Heart left ventricle (tissue), 16 donors: Measurements from ENCODE around the gene KDM2A. TPM values are rescaled to one million over a fixed set of nuclear protein-coding genes. Genes with fewer than 3 reads are reported as not detected.

Source experiments
- ATAC-seq, 4 donors: fragments of 200-7000 bp; cut with Tn5 transposase; one replicate each; pipeline ENCODE4 v1.9.1; 2020 to 2022; ENCODE audit warnings: moderate library complexity in 4 of 4, mild to moderate bottlenecking in 3 of 4, moderate number of reproducible peaks in 1 of 4
- DNase-seq, 5 donors: peaks; one replicate each; pipeline ENCODE4 v3.0.0-alpha.2; 2020
- H3K27ac ChIP-seq, 12 donors: fragments of 200-600 bp; sonication (generic) in 4 of 12; one replicate each; pipeline versions ENCODE4 v1.5.0 to v1.8.0; 2016 to 2022; ENCODE audit warnings: mild to moderate bottlenecking in 2 of 12
- H3K27me3 ChIP-seq, 9 donors: fragments of 200-600 bp; sonication (generic) in 2 of 9; one replicate each; pipeline versions ENCODE4 v1.5.1 to v1.8.0; 2016 to 2022; ENCODE audit warnings: mild to moderate bottlenecking in 3 of 9
- H3K36me3 ChIP-seq, 9 donors: fragments of 200-600 bp; sonication (generic) in 2 of 9; one replicate each; pipeline versions ENCODE4 v1.5.0 to v1.8.0; 2018 to 2022; ENCODE audit warnings: mild to moderate bottlenecking in 2 of 9
- H3K4me1 ChIP-seq, 12 donors: fragments of 200-600 bp; sonication (generic) in 4 of 12; one replicate each; pipeline versions ENCODE4 v1.5.0 to v1.8.0; 2016 to 2022; ENCODE audit warnings: mild to moderate bottlenecking in 3 of 12
- H3K4me3 ChIP-seq, 12 donors: fragments of 200-600 bp; sonication (generic) in 4 of 12; one replicate each; pipeline versions ENCODE4 v1.5.0 to v1.8.0; 2017 to 2022; ENCODE audit warnings: mild to moderate bottlenecking in 9 of 12, moderate library complexity in 4 of 12
- H3K9me3 ChIP-seq, 12 donors: fragments of 200-600 bp; sonication (generic) in 4 of 12; one replicate each; pipeline versions ENCODE4 v1.5.0 to v1.8.0; 2016 to 2022; ENCODE audit warnings: mild to moderate bottlenecking in 1 of 12
- POLR2A ChIP-seq, 2 donors: fragments of 450-650 bp; IDR thresholded peaks; one replicate each; pipeline ENCODE4 v1.6.1; 2017; ENCODE audit warnings: antibody characterized with exemption in 2 of 2, mild to moderate bottlenecking in 2 of 2, moderate library complexity in 2 of 2
- WGBS, 4 donors: extraction: QIAGEN DNeasy Blood & Tissue Kit in 2 of 4; methylation state at CpG; one replicate each; pipeline versions ENCODE4 v1.1.5 to v1.1.7; 2013 to 2018; 5-methylcytosine and 5-hydroxymethylcytosine counted together
- intact Hi-C, 10 donors: fragments of 100-400 bp; cut with DNase I; formaldehyde crosslinking; loops; one replicate each; pipeline versions ENCODE4 v1.11.1 to v1.14.2; 2022
- polyA plus RNA-seq, 2 donors: library from polyadenylated mRNA; stranded (reverse); fragments of 200-250 nt; gene quantifications; one replicate each; pipeline ENCODE4 v1.2.3, GENCODE V29; 2013
- total RNA-seq, 9 donors: library from RNA; depleted of rRNA in 2 of 9; stranded (reverse); fragments of >200 nt in 2 of 9; fragmentation: NEBNext Ultra II Directional in 3 of 9; extraction: Animal tissue kit (Norgen Biotek cat#: 25700) in 3 of 9; gene quantifications; one replicate each; pipeline versions ENCODE4 v1.1.0 to v1.2.4, GENCODE V29; 2016 to 2023
- TF ChIP-seq, protein P1 (sequence below), 12 donors: fragments of 200-600 bp; sonication (generic) in 4 of 12; IDR thresholded peaks; one replicate each; pipeline versions ENCODE4 v1.5.0 to v1.8.0; 2018 to 2022; ENCODE audit warnings: antibody characterized with exemption in 12 of 12, mild to moderate bottlenecking in 5 of 12
- donor health status: ischemic (EF 13 %, LVEDD 7.1; RV severe dilation, severe dysfunction).
- donor health status: healthy with polysubstance abuse.
- donor health status: DM: no; HTN: yes; CAD: no.
- donor health status: DM: no; HTN: no; CAD: no.
- donor health status: ischemic (EF 25% LVEDD 6.9; RV normal size, moderate dysfunction).
- donor health status: ischemic (EF 25% LVEDD 5.7; RV mildly dilated, moderate dysfunction).
- donor health status: healthy.
- donor health status: DM: yes; HTN: yes; CAD: no.
- donor health status: ischemic (EF 35%, LVEDD 5.7; RV mildly dilated, moderate dysfunction).
- donor health status: nonischemic (EF 11% LVEDD 7.7; RV severe dilation, severe dysfunction).
- donor health status: DM: yes; HTN: yes; CAD: no.
- donor health status: PGD.
- donor health status: ischemic (EF 29% LVEDD 5.4; RV normal size, mild dysfunction).
- donor health status: nonischemic (EF 23%, LVEDD 6.1; RV moderate dilation, normal function).

Gene KDM2A
- total and polyA plus RNA-seq, 11 donors = 23.4 to 66.4 (median 37.3) TPM

DNA sequence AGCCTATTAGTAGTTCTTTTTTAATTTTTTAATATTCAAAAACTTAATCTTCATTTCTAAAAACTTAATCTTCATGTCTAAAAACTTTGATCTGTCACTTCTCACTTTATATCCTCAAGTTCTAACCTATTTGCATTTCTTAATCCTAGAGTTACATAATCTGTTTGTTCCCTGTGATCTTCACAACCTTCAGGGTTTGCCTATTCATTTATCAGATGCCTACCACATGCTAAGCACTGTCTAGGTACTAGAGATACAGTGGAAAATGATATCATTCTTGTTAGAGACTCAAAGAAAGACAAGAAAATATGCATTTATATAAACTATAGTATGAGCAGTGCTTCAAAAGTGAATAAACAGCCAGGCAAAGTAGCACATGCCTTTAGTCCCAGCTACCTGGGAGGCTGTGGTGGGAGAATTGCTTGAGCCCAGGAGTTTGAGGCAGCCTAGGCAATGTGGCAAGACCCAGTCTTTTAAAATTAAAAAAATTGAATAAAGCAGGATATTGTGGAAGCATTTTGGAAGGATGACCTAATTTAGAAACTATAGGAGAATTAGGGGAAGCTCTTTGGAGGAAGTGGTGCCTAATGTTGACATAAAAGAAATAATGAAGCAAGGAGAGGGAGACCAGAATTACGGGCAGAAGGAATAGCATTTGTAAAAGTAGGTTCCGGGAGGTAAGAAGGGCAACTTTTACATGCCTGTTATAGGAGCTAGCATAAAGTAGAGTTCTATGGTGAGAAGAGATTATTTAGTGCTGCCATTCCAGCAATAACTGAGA is 92.8 kb downstream of the KDM2A start:
- H3K4me1 ChIP-seq = peaks cover 0 to 22% (median 0%) of the 10 kb centered on the region in 12 donors
- peak in 3 of 4 donors; percentile 18 to 45 (median 31) for ATAC-seq
- DNase-seq = no peak
- no peak overlapping the region for H3K4me3 ChIP-seq
- H3K27me3 ChIP-seq = no peaks in the 10 kb centered on the region
- H3K9me3 ChIP-seq = no peaks in the 10 kb centered on the region
- no peak for TF ChIP-seq POLR2A (IDR thresholded peaks at IDR 0.05)
- TF ChIP-seq, protein P1, sequence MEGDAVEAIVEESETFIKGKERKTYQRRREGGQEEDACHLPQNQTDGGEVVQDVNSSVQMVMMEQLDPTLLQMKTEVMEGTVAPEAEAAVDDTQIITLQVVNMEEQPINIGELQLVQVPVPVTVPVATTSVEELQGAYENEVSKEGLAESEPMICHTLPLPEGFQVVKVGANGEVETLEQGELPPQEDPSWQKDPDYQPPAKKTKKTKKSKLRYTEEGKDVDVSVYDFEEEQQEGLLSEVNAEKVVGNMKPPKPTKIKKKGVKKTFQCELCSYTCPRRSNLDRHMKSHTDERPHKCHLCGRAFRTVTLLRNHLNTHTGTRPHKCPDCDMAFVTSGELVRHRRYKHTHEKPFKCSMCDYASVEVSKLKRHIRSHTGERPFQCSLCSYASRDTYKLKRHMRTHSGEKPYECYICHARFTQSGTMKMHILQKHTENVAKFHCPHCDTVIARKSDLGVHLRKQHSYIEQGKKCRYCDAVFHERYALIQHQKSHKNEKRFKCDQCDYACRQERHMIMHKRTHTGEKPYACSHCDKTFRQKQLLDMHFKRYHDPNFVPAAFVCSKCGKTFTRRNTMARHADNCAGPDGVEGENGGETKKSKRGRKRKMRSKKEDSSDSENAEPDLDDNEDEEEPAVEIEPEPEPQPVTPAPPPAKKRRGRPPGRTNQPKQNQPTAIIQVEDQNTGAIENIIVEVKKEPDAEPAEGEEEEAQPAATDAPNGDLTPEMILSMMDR (IDR thresholded peaks at IDR 0.05) = no peak
- intact Hi-C loops = no loop called here
- peaks cover 0 to 96% (median 84%) of the 10 kb centered on the region in 9 donors for H3K36me3 ChIP-seq
- WGBS, 4 donors = 80 to 83% (median 81%) methylated on average over 2 of the region's 2 CpGs
- peak overlapping the region in 1 of 12 donors; percentile 71 for H3K27ac ChIP-seq

DNA sequence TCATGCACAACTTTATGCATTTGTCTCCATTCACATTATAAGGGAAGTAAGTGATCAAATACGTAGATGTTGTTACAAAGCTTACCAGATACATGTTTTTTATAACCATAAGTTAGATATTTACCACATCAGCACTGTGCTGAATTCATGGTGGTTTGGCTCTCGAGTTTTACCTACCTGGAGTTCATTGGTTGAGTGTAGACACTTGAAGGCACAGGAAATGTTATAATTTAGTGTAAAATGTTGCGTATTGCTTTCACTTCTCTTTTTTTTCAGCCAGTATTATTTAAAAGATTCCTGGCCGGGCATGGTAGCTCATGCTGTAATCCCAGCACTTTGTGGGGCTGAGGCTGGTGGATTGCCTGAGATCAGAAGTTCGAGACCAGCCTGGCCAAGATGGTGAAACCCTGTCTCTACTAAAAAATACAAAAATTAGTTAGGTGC is 94.1 kb downstream of the KDM2A start:
- Histone ChIP-seq H3K9me3 (no peaks in the 10 kb centered on the region), H3K27me3 (no peaks in the 10 kb centered on the region), H3K27ac (peak overlapping the region in 1 of 12 donors; percentile 71), H3K4me1 (peaks cover 0 to 22% (median 0%) of the 10 kb centered on the region in 12 donors), H3K4me3 (no peak overlapping the region), H3K36me3 (peaks cover 0 to 98% (median 86%) of the 10 kb centered on the region in 9 donors)
- intact Hi-C loops = no loop called here
- peak in 1 of 4 donors; percentile 28 for ATAC-seq
- 89 to 93% (median 90%) methylated on average over 5 of the region's 5 CpGs for WGBS, 4 donors
- TF ChIP-seq, protein P1 (IDR thresholded peaks at IDR 0.05) = no peak
- no peak for TF ChIP-seq POLR2A (IDR thresholded peaks at IDR 0.05)
- DNase-seq = no peak

DNA sequence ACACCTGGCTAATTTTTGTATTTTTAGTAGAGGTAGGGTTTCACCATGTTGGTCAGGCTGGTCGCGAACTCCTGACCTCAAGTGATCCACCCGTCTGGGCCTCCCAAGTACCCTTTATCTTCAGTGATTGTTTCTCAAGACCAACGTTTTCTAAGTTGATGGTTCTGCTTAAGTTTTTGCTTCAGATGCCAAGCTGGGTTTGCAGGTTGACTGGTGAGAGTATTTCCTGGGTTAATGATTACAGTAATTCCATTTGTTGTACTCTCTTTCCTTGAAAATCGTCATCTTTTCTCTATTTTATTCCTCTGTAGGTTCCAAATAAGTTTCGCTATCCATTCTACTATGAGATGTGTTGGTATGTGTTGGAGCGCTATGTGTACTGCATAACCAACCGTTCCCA is 108.7 kb downstream of the KDM2A start:
- 89 to 92% (median 91%) methylated on average over 8 of the region's 8 CpGs for WGBS, 4 donors
- TF ChIP-seq, protein P1 (IDR thresholded peaks at IDR 0.05) = no peak
- no peak for TF ChIP-seq POLR2A (IDR thresholded peaks at IDR 0.05)
- ATAC-seq (no peak), DNase-seq (no peak)
- H3K36me3 ChIP-seq = peaks cover 0 to 99% (median 86%) of the 10 kb centered on the region in 9 donors
- intact Hi-C loops = loop anchor here in 1 of 10 donors (10.0 kb wide), 1 partner anchor 103 kb away; no protein-coding TSS in a partner anchor
- no peaks in the 10 kb centered on the region for H3K27me3 ChIP-seq
- H3K27ac ChIP-seq = no peak overlapping the region
- H3K9me3 ChIP-seq = no peaks in the 10 kb centered on the region
- H3K4me3 ChIP-seq = no peak overlapping the region
- no peaks in the 10 kb centered on the region for H3K4me1 ChIP-seq

DNA sequence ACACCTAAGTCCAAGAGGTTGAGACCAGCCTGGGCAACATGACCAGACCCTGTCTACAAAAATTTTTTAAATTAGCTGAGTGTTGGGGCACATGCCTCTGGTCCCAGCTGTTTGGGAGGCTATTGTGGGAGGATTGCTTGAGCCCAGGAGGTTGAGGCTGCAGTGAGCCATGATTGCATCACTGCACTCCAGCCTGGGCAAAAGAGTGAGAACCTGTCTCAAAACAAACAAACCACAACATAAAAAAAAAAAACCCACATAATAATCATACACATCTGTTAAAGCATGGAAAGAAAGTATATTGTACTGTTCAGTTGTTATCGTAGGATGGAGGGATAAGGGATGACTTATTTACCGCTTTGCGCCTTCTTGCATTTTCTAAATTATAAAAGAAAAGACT is 111.3 kb downstream of the KDM2A start:
- no peaks in the 10 kb centered on the region for H3K9me3 ChIP-seq
- H3K4me1 ChIP-seq = no peaks in the 10 kb centered on the region
- intact Hi-C loops = no loop called here
- no peak overlapping the region for H3K27ac ChIP-seq
- ATAC-seq = no peak
- no peak for DNase-seq
- H3K36me3 ChIP-seq = peaks cover 0 to 87% (median 80%) of the 10 kb centered on the region in 9 donors
- no peaks in the 10 kb centered on the region for H3K27me3 ChIP-seq
- H3K4me3 ChIP-seq = no peak overlapping the region
- TF ChIP-seq, protein P1 (IDR thresholded peaks at IDR 0.05) = no peak
- no peak for TF ChIP-seq POLR2A (IDR thresholded peaks at IDR 0.05)
- whole genome bisulfite sequencing, 4 donors = 94 to 99% (median 97%) methylated on average over 3 of the region's 3 CpGs
